Vagina (tissue), 2 donors: Measurements from ENCODE around the gene MAD1L1.

Experiments
- CTCF ChIP-seq, 3 experiments: fragments of 450-650 bp in 2 of 3; fragments of 200-600 bp in 1 of 3; sonication (generic) in 1 of 3; IDR thresholded peaks; one replicate each; pipeline ENCODE4 v1.5.1; 2017 to 2019; ENCODE audit warnings: antibody characterized with exemption in 3 of 3, mild to moderate bottlenecking in 2 of 3, moderate library complexity in 2 of 3
- POLR2A ChIP-seq, 2 donors: fragments of 450-650 bp; IDR thresholded peaks; one replicate each; pipeline ENCODE4 v1.6.1; 2017; ENCODE audit warnings: antibody characterized with exemption in 2 of 2, mild to moderate bottlenecking in 2 of 2, moderate library complexity in 2 of 2
- POLR2AphosphoS5 ChIP-seq, 2 donors: sonication (generic); formaldehyde crosslinking; IDR thresholded peaks; one replicate each; pipeline ENCODE4 v1.9.0; 2017; ENCODE audit warnings: antibody characterized with exemption in 2 of 2, mild to moderate bottlenecking in 2 of 2, low read depth in 1 of 2; ENCODE audit not compliant: insufficient read depth in 1 of 2

GRCh38 chr7:2264158-2264557 is 31.4 kb upstream of the MAD1L1 start:
- TF ChIP-seq CTCF (IDR thresholded peaks at IDR 0.05) (no peak), POLR2A (IDR thresholded peaks at IDR 0.05) (no peak), POLR2AphosphoS5 (IDR thresholded peaks at IDR 0.05; ENCODE audit: insufficient read depth in 1 of 2, low read depth in 1 of 2) (no peak)
